ENCODE results near the gene KPNA3.
"Not testable (repeated sequence)": the region's sequence is repeated elsewhere in the genome, so short reads cannot be mapped to it uniquely, and the experiment has no call there.

The KPNA3 gene, protein sequence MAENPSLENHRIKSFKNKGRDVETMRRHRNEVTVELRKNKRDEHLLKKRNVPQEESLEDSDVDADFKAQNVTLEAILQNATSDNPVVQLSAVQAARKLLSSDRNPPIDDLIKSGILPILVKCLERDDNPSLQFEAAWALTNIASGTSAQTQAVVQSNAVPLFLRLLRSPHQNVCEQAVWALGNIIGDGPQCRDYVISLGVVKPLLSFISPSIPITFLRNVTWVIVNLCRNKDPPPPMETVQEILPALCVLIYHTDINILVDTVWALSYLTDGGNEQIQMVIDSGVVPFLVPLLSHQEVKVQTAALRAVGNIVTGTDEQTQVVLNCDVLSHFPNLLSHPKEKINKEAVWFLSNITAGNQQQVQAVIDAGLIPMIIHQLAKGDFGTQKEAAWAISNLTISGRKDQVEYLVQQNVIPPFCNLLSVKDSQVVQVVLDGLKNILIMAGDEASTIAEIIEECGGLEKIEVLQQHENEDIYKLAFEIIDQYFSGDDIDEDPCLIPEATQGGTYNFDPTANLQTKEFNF

DNA sequence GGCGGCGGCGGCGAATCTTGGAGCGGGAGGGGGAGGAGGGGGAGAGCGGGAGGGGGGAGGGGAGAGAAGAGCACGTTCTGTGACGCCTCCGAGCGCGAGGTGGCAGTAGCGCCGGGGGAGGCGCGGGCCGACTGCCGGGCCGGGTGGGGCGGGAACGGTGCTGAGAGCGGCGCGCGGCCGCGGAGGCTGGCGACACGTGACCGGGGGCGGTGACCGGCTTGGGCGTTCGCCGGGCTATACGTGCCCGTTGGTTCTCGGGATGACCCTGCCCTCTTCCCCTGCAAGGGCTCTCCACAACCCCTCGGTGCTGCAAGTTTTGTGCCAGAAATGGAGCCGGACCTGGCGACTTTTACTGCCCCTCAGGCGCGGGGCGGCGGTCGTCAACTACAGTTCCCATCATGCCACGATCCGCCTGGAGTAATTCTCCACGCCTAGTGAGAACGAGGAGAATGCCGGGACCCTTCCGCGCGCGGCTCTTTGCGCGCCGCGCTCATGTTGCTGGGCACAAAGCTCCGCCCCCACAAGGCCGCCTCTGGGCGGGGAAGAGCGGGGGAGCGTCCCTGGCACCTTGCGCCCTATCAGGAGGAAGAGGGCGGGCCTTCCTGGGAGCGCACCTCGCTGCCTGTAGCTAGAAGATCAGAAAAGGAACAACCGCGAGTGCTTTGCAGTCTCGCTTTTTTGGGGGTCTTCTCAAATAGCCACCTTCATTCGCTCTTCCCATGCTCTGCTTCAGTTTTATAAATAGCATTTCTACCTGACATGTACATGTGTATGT, at the start of gene KPNA3:
KPNA3 (minus strand) TSS at position 133 of the 775 bp plus-strand sequence. CDS start 176 bp downstream, outside the sequence.
- peak; percentile 86 to 90 for DNase-seq

DNA sequence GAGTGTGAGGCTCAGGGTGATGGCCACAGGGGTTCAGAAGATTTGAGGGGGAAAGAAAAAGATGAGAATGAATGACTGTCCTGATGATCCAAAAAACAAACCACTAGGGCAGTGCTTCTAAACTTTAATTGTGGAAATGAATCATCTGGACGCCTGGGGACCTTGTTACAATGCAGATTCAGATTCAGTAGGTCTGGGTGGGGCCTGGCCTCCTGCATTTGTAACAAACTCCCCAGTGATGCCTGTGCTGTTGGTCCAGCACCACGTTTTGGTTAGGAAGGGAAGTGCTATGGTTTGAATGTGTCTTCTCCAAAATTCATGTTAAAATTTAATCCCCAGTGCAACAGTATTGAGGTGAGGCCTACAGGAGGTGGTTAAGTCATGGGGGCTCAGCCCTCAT, 49.5 kb upstream of the KPNA3 start:
- no peak for DNase-seq

DNA sequence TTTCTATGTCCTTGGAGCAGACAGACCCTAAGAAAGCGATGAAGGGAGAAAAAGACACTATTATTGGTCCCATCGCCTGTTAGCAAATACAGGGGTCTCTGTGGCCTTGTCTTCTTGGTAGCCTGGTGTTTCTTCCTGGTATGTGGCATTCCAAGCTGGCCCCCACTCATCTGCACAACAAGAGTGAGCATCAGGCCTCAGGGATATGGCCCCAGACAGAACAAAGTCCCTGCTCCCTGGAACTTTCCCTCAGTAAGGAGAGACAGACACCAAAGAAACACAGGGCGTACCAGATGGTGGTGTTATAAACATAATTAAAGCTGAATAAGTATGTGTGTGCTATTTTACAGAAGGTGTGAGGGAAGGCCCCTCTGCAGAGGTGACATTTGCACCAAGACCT, 48.2 kb upstream of the KPNA3 start:
- no peak for DNase-seq

DNA sequence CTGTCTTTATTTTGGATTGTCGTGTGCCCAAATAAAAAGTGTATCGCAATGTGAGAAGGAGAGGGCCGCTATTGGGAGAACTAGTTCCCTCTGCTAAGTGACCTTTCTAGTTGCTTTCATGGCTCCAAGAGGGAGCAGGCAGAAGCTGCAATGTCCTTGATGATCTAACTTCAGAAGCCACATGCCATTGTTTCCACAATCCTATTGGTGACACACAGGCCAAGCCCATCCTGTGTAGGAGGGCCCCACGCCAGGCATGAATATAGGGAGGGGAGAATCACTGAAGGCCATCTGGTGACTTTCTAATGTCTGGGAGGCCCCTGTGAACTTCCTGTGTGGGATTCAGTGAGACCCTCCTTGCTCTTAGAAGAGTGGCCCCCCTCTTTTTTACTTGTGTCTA, 47.8 kb upstream of the KPNA3 start:
- no peak for DNase-seq

DNA sequence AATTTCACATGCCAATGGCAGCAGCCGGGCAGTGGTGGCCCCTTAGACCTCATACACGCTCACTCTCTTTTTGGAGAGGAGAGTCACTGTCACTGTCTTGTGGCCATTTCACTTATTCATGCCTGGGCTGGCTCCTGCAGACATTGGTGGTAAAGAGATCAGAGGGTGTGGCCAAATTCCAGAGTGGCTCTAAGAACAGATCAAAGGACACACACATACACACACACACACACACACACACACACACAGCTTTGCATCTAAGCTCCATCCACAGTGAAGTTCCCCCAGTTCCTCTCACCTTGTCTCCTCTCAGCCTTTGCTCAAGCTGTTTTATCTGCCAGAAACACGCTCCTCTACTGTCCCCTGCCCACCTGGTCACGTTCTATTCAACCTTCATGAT, 46.5 kb upstream of the KPNA3 start:
- no peak for DNase-seq

DNA sequence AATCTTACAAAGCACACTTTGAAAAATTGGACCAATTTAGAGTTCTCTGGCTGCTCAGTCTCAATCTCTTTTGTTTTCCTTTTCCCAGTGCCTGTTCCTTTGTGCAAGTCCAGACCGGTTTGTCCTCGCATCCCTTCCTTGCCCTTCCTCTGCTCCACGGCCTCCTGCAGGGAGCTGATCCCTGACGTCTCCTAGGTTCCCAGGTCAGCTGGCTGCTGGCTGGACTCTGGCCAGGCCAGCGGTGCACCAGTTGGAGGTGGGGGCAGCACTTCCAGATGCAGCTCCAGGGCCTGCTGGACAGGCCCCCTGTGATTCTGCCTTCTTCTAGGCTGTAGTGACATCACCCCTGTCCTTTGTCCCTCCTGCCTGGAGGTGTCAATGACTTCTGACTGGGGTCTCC, 44.0 kb upstream of the KPNA3 start:
- no peak for DNase-seq

DNA sequence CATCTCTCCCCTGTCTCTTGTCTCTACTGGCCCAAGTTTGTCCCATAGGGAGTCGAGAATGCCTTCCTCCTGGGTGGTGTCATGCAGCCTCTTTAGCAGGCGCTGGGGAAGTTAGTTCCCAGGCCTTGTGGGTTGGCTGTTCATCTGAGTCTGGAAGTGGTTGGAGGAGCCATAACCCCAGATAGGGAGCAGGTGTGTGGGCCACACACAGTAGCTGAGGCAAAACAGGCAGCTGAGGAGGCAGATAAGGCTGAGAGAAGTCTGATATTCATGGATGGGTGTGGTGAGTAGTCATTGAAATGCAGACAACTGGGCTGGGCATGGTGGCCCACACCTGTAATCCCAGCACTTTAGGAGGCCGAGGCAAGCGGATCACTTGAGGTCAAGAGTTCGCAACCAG, 40.9 kb upstream of the KPNA3 start:
- no peak for DNase-seq

DNA sequence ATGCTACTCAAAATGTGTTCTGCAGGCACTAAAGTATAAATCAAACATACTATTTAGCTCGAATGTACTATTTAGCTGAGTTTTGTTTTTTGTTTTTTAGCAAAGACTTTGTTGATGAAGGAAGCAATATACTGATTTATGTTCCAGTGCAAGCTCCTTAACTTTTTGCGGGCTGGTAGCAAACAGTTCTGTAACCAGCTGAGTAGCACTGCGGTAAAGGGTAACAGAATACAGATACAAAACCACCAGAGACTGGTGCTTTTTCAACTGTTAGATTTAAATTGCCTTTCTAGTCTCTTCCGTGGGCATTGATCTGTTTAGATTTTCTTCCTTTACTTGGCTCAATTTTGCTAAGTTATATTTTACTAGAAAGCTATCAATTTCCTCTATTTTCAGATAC, 39.0 kb upstream of the KPNA3 start:
- DNase-seq = no peak

DNA sequence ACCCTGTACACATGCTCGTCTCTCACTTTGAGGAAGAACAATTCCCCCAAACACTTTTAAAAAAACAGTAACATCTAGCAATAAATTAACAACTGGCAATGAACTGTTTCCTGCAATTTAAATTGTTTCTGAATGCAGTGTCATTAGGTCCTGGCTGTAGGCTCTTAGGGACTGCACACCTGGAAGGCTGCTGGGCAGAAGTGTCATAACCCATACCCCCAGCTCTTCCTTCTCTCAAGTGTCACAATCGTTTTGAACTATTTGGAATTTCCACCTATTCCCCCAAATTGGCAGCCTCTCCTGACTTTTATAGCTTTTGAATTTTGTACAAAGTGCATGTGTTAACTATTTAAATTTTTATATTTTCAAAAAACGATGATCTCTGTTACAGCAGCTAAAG, 38.2 kb upstream of the KPNA3 start:
- no peak for DNase-seq

DNA sequence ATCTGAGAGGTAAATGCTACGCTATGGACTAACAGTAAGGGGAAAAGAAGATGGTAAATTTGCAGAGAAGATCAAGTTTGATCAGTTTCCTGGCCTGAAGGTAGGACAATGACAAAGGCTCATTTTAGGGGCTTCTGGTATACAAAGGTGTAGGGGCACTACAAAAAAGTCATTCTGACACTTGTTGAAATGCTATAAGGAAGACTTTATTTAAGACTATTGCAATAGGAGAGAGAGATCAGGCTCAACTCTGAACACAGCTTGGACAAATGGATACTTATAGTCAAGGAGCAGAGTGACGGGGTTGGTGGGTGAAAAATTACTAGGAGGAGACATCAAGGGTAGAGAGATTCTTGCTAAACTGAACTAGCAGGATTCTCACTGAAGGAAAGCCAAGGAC, 37.2 kb upstream of the KPNA3 start:
- no peak for DNase-seq

DNA sequence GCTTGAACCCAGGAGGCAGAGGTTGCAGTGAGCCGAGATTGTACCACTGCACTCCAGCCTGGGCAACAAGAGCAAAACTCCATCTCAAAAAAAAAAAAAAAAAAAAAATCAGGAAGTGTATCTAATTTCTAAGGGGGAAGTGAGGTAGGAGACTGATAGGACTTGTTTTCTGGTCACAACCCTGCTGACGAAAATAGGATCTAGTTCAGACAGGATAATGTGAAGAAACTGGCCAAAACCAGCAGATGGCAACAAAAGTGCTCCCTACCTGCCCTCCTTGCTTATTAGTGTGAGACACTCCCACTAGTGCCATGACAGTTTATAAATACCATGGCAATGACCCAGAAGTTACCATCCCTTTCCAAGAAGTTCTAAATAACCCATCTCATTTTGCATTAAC, 36.0 kb upstream of the KPNA3 start:
- no peak for DNase-seq

DNA sequence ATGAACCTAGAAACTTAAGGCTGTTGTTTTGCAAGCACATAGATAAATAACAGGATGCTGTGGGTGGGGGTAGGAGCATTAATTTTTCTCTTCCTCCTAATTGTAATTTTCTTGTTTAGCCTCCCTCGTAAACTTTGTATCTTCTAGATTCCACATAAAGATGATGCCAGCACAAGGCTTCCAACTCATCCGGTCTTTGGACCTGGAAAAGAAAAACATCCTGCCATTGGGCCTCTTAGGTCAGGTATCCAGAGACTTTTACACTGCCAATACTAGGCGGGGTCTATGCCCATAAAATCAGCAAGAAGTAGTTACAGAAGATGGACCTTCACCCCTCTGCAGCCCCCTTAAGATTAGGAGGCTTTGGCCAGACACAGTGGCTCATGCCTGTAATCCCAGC, 35.4 kb upstream of the KPNA3 start:
- DNase-seq = no peak

DNA sequence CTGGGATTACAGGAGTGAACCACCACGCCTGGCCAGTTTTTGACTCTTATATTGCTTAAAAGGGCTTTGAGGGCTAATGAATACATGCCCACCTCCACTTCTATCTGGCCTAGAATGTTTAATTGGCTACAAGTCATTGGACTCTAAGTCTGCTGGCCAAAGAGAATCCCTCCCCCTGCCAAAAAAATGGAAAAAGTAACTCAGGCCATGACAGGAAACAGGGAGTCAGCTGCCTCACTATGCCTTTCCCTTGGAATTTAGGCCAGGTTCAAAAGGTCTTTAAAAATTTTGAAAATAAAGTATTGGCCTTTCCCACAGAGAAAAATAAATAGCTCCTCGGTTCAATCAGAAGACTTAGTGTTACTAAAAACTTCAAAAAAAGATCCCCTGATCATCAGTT, 34.9 kb upstream of the KPNA3 start:
- no peak for DNase-seq

DNA sequence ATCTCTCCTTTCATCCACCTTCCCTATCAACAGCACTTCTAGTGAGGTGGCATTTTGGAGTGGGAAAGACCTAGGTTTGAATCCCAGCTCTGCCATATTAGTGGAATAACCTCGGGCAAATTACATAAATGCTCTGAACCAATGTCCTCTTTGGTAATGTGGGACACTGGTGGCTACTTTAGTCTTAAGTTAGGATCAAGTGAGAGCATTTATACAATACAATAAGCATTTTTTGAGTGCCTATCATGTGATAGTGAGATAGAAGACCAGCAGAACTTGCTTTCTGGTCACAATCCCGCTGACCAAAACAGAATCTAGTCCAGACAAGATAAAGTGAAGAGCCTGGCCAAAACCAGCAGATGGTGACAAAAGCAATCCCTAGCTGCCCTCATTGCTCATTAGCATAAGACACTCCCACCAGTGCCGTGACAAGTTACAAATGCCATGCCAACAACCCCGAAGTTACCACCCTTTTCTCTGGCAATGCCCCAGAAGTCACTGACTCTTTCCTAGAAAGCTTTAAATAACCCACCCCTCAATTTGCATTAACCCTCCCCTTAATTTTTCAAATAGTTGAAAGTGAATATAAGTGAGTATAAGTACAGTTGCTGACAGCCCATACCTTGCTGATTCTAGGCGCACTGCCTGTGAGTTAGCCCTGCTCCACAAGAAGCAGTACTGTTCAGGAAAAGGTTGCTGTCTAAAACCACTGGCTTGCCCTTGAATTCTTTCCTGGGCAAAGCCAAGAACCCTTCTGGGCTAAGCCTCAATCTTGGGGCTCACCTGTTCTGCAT, 28.9 kb upstream of the KPNA3 start:
- DNase-seq = no peak

DNA sequence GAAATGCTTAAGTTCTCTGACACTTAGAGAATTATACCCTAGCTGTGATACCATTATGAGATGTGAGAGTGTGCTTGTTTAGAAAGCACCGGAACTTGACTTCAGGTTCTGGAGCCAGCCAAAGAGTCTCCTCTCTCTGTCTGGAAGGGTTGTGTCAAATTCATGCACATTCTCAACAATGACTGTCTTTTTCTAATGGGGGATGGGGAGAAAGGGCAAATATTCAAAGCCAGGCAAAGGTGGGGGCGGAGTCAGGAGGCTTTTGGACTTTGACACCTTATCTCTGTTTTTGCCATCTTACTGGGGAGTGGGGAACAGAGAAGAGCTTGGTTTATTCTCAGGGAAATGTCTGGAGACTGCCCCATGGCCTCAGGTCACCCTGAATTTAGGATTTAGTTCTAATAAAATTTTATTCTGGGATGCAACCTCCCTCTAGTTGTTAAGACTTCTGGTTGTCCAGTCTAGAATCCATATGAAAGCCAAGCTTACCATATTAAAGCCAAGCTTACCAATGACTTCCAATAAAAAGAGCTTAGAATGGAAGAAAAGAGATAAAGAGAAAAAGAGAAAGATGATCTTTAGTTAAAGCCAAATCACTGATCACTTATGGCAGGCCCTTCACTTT, 28.2 kb upstream of the KPNA3 start:
- no peak for DNase-seq

DNA sequence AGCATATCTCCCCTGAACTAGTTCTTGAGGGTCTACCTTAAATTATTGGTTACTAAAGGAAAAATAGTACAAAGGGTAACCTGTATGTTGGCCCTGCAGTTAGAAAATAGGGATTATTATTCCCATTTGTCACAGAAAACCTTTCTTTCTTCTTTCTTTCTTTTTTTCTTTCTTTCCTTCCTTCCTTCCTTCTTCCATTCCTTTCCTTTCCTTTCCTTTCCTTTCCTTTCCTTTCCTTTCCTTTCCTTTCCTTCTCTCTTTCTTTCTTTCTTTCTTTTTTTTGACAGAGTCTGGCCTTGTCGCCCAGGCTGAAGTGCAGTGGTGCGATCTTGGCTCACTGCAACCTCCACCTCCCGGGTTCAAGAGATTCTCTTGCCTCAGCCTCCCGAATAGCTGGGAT, 23.6 kb upstream of the KPNA3 start:
- not testable (repeated sequence) for DNase-seq

DNA sequence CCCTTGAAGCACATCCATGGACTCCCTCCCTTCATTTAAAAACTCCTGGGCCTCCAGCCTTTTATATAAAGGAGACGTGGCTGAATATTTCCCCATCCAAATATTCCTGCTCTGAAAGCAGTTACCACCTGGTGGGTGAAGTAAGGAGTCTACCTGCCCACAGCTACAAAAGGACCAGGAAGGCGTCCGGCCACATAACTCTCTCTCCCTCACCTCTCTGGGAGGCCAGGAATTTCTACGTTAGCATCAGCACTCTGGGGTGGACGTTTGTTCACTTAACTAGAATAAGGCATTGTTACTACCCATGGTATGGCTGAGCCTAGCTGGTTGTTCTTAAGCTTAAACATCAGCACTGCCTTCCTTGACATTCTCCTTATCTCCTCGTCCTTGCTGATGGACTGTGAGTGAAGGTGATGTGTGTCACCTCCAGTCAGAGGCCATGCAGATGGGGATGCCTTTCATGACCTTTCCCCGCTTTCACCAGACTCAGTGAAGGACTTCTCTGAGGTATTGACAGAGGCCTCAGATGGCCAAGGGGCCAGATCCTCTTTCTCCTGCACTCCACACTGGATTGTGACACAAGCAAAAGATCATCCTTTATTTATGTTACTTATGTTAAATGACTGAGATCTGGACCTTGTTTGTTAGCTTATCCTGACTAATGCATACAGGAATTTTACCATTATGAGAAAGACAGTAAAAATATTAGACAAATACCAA, 22.2 kb upstream of the KPNA3 start:
- no peak for DNase-seq

DNA sequence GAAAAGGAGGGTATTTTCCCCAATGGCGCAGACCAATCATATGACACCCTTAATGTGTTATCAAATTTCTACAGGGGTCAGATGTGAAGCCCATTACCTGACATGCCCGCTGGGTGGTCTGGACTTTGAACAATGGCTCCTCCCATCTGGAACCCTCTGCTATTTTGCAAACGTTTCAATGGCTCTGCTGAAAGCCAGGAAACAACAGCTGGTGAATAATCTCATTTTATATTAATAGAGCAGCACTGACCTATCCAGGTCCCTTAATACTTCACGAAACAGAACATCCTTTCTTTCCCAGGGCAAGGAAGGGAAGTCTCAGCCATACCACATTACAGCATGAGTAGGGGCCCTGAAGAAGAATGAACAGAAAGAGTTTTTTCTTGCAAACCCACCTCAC, 20.3 kb upstream of the KPNA3 start:
- no peak for DNase-seq

DNA sequence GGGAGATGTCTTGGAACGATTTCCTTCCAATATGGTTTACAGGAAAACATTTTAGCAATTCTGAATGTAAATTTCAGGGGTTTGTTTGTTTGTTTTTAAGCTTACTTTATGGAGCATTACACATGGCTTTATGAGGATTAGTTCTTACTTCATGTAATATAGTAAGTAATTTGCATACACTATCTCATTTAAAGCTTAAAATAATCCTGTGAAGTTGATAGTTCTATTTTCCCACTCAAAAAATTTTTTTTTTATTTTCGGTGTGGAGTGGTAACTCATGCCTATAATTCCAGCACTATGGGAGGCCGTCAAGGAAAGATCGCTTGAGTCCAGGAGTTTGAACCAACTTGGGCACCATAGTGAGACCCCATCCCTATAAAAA, 19.0 kb upstream of the KPNA3 start:
- DNase-seq = no peak

DNA sequence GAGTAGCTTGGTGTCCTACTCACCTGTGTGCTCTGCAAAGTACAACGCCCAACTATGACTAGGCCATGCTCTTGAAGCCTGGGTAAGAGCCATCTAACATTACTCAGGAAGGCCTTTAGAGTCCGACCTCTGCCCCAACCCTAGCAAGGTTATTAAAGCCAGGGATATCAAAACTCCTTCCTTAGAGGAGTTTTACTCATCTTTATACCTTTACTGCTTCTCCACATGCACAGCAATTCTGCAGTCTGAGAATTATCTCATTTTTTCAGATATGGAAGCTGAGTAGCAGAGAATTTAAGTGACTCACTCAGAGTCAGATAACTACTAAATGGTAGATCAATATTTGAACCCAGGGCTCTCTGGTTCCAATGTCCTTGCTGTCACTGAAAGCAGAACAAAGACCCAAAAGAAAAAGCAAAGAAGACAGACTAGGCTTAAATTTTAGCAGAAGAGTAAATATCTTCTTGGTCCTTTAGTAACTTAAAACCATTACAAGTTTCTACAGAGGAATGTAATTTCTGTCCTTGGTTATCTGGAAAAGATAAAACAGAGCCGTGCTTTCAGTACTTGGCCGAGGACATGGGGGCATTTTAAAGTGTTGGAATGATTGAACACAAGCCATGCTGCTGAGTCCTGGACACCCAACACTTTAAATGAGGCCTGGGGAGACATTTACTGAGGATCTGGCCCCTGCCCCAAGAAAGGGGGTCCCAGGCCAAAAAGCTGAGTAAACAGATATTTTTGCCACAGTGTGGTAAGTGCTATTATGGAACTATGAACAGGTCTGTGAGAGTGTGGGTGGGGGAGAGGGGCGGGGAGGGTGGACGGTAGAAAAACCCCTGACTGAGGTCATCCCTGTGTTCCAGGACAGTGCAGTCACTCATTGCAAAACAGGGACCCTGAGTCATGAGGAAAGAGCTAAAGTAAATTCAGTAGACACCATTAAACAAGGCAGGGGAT, 18.4 kb upstream of the KPNA3 start:
- DNase-seq = no peak

DNA sequence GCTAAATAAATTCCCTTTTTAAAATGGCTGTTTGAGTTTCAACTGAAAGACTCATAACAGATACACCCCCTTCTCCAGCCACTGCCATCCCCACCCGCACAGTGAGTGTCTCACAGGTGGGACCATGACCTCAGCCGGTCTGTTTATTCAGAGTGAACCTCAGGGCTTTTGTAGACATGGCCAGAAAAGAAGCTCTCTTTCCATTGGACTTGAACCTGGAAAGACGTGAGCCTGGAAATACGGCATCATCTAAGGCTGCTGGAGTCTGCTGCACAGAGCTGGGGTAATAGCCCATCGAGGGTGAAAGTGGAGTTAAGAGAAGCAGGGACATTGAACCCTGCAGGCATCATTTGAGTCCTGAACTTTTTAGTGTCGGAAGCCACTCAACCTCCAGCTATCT, 15.2 kb upstream of the KPNA3 start:
- no peak for DNase-seq
